DMS79 (cell line): ENCODE results near the gene REXO1.
A peak's percentile ranks its signal among the peaks of the same experiment; 100 is the strongest.
"Not testable (repeated sequence)": the region's sequence is repeated elsewhere in the genome, so short reads cannot be mapped to it uniquely, and the experiment has no call there.

ENCODE experiments used
- DNase-seq: peaks from one replicate; lab custom pipeline; 2025; lab: John Stamatoyannopoulos, UW

REXO1 gene

GRCh38 chr19:1876496-1877279, 28.4 kb upstream of the REXO1 start:
- not testable (repeated sequence) for DNase-seq

- peak; percentile 71 for DNase-seq
Measured at GRCh38 chr19:1875646-1876495, 27.6 kb upstream of the REXO1 start.

- not testable (repeated sequence) for DNase-seq
Measured at GRCh38 chr19:1875265-1875645, 27.0 kb upstream of the REXO1 start.

GRCh38 chr19:1874554-1875185, 26.4 kb upstream of the REXO1 start:
- DNase-seq, result no peak

- DNase-seq, result peak; percentile 32
Measured at GRCh38 chr19:1873524-1874473, 25.5 kb upstream of the REXO1 start.

- no peak for DNase-seq
Measured at GRCh38 chr19:1872807-1873523, 24.7 kb upstream of the REXO1 start.

- DNase-seq, result no peak
Measured at GRCh38 chr19:1871630-1872029, 23.3 kb upstream of the REXO1 start.

- DNase-seq, result no peak
Measured at GRCh38 chr19:1871140-1871597, 22.9 kb upstream of the REXO1 start.

GRCh38 chr19:1868971-1869370, 20.7 kb upstream of the REXO1 start:
- no peak for DNase-seq

- no peak for DNase-seq
Measured at GRCh38 chr19:1867349-1867724, 19.1 kb upstream of the REXO1 start.

- DNase-seq, result no peak
Measured at GRCh38 chr19:1866693-1867348, 18.5 kb upstream of the REXO1 start.

- DNase-seq, result no peak
Measured at GRCh38 chr19:1865172-1866010, 17.1 kb upstream of the REXO1 start.

GRCh38 chr19:1864480-1865171, 16.3 kb upstream of the REXO1 start:
- no peak for DNase-seq

GRCh38 chr19:1863638-1864479, 15.6 kb upstream of the REXO1 start:
- peak; percentile 72 for DNase-seq

GRCh38 chr19:1863328-1863637, 15.0 kb upstream of the REXO1 start, which contains the start of gene KLF16:
TSS of gene KLF16 (minus strand) at chr19:1863579. CDS start at chr19:1863497, 82 bp downstream.
- no peak for DNase-seq

- DNase-seq, result no peak
Measured at GRCh38 chr19:1862424-1863327, 14.4 kb upstream of the REXO1 start.

GRCh38 chr19:1862068-1862423, 13.8 kb upstream of the REXO1 start:
- DNase-seq, result no peak
